H1 (cell line): Measurements from ENCODE around the gene AFAP1L2. TPM values are rescaled to one million over a fixed set of nuclear protein-coding genes. Genes with fewer than 3 reads are reported as not detected.

Source experiments
- CTCF ChIA-PET: fragments of 300-600 bp; sonication (Branson Sonifier 250); formaldehyde crosslinking; loops from one replicate; lab custom pipeline; 2021; ENCODE audit not compliant: partially characterized antibody; lab: Charles Lee
- POLR2A ChIA-PET: fragments of 300-600 bp; sonication (Branson Sonifier 250); formaldehyde crosslinking; loops from one replicate; lab custom pipeline; 2021; ENCODE audit warnings: inconsistent platforms; ENCODE audit not compliant: partially characterized antibody; lab: Charles Lee
- DNase-seq, 2 experiments: peaks; one replicate each; pipeline versions ENCODE4 v3.0.0 to v3.0.0-alpha.2; 2010 to 2022; ENCODE audit warnings: low spot score in 2 of 2, low read depth in 1 of 2, mixed read lengths in 1 of 2
- FAIRE-seq: peaks from 2 replicates; lab custom pipeline; 2011; peaks lifted over from hg19 to GRCh38; lab: Jason Lieb, UNC
- H2AFZ ChIP-seq: 2 replicates; pipeline ENCODE4 v1.8.1; 2012; ENCODE audit warnings: low read length, inconsistent platforms
- H2AK5ac ChIP-seq: 2 replicates; pipeline ENCODE4 v1.6.1; 2013; ENCODE audit warnings: low read depth, low read length
- H2BK120ac ChIP-seq: replicated peaks from 2 replicates; pipeline ENCODE3; 2013; ENCODE audit warnings: low read depth, low read length, inconsistent platforms
- H2BK12ac ChIP-seq: 2 replicates; pipeline ENCODE4 v1.6.1; 2013; ENCODE audit warnings: low read depth, low read length
- H2BK15ac ChIP-seq: 2 replicates; pipeline ENCODE4 v1.6.1; 2013; ENCODE audit warnings: low read length
- H2BK20ac ChIP-seq: 2 replicates; pipeline ENCODE4 v1.6.1; 2013; ENCODE audit warnings: low read length
- H2BK5ac ChIP-seq: 2 replicates; pipeline ENCODE4 v1.6.1; 2013; ENCODE audit warnings: low read depth, low read length
- H3K14ac ChIP-seq: 2 replicates; pipeline ENCODE4 v1.6.1; 2013; ENCODE audit warnings: inconsistent platforms; ENCODE audit not compliant: insufficient read length
- H3K18ac ChIP-seq: 2 replicates; pipeline ENCODE4 v1.6.1; 2013; ENCODE audit warnings: low read length; ENCODE audit errors: extremely low read depth
- H3K23ac ChIP-seq: 2 replicates; pipeline ENCODE4 v1.6.1; 2013; ENCODE audit warnings: inconsistent platforms; ENCODE audit not compliant: insufficient read length
- H3K23me2 ChIP-seq: 2 replicates; pipeline ENCODE4 v1.6.1; 2013; ENCODE audit warnings: low read depth, low read length
- H3K27ac ChIP-seq: 2 replicates; pipeline ENCODE4 v1.6.1; 2011; ENCODE audit warnings: low read depth, low read length, inconsistent platforms
- H3K27me3 ChIP-seq, 4 experiments: replicated peaks in 1 of 4; 1 replicate in 1 of 4; 2 replicates in 3 of 4; pipeline versions ENCODE4 v1.6.1 to v1.8.1; 2011 to 2013; ENCODE audit warnings: low read length in 3 of 4, mild to moderate bottlenecking in 3 of 4, inconsistent platforms in 2 of 4, mixed read lengths in 2 of 4, moderate library complexity in 1 of 4; ENCODE audit not compliant: control insufficient read depth in 3 of 4, insufficient read depth in 3 of 4; ENCODE audit errors: extremely low read depth in 1 of 4
- H3K36me3 ChIP-seq, 4 experiments: 2 replicates each; pipeline versions ENCODE4 v1.6.1 to v1.8.1; 2011 to 2013; ENCODE audit warnings: mild to moderate bottlenecking in 4 of 4, low read length in 3 of 4, moderate library complexity in 2 of 4, control low read depth in 1 of 4, inconsistent platforms in 1 of 4; ENCODE audit not compliant: insufficient read depth in 4 of 4, control insufficient read depth in 2 of 4
- H3K4ac ChIP-seq: replicated peaks from 2 replicates; pipeline ENCODE3; 2013; ENCODE audit warnings: low read length, low read depth, mixed read lengths, inconsistent platforms; ENCODE audit not compliant: insufficient read length
- H3K4me1 ChIP-seq, 4 experiments: replicated peaks in 1 of 4; 1 replicate in 1 of 4; 2 replicates in 3 of 4; pipeline versions ENCODE4 v1.6.1 to v1.8.1; 2011 to 2013; ENCODE audit warnings: low read length in 3 of 4, inconsistent platforms in 2 of 4, mixed read lengths in 1 of 4; ENCODE audit not compliant: insufficient read depth in 4 of 4, control insufficient read depth in 3 of 4
- H3K4me2 ChIP-seq, 2 experiments: 2 replicates each; pipeline versions ENCODE4 v1.6.1 to v1.8.1; 2011 to 2013; ENCODE audit warnings: low read depth in 2 of 2, low read length in 2 of 2, control low read depth in 1 of 2, inconsistent platforms in 1 of 2, mild to moderate bottlenecking in 1 of 2; ENCODE audit not compliant: insufficient read depth in 1 of 2
- H3K4me3 ChIP-seq, 4 experiments: fragments of 200-600, 300-600 bp in 1 of 4; sonication (generic), shearing (Covaris generic), sonication (Bioruptor Twin) in 1 of 4; 2 replicates each; pipeline versions ENCODE4 v1.5.1 to v1.8.1; 2011 to 2016; ENCODE audit warnings: low read length in 4 of 4, low read depth in 3 of 4, control low read depth in 2 of 4, inconsistent platforms in 2 of 4, mild to moderate bottlenecking in 2 of 4, mixed read lengths in 1 of 4, moderate library complexity in 1 of 4; ENCODE audit not compliant: insufficient read depth in 2 of 4; ENCODE audit errors: extremely low read depth in 1 of 4
- H3K56ac ChIP-seq: replicated peaks from 2 replicates; pipeline ENCODE3; 2013; ENCODE audit warnings: low read depth, mild to moderate bottlenecking, mixed read lengths, low read length, inconsistent platforms; ENCODE audit not compliant: insufficient read length
- H3K79me1 ChIP-seq: 2 replicates; pipeline ENCODE4 v1.6.1; 2013; ENCODE audit warnings: low read depth, low read length, control low read depth
- H3K79me2 ChIP-seq, 2 experiments: 2 replicates each; pipeline versions ENCODE4 v1.6.1 to v1.8.1; 2012 to 2013; ENCODE audit warnings: low read length in 2 of 2, mild to moderate bottlenecking in 2 of 2, inconsistent platforms in 1 of 2; ENCODE audit not compliant: insufficient read depth in 2 of 2, control insufficient read depth in 1 of 2
- H3K9ac ChIP-seq, 4 experiments: replicated peaks in 1 of 4; 1 replicate in 1 of 4; 2 replicates in 3 of 4; pipeline versions ENCODE4 v1.6.1 to v1.8.1; 2011 to 2013; ENCODE audit warnings: low read depth in 3 of 4, low read length in 3 of 4, control low read depth in 2 of 4, mild to moderate bottlenecking in 2 of 4, moderate library complexity in 2 of 4, inconsistent platforms in 1 of 4; ENCODE audit errors: extremely low read depth in 1 of 4
- H3K9me3 ChIP-seq, 2 experiments: 2 replicates each; pipeline versions ENCODE4 v1.6.1 to v1.8.1; 2012 to 2013; ENCODE audit warnings: mild to moderate bottlenecking in 2 of 2, moderate library complexity in 2 of 2, control low read depth in 1 of 2, inconsistent platforms in 1 of 2, low read depth in 1 of 2, low read length in 1 of 2, mixed read lengths in 1 of 2; ENCODE audit not compliant: insufficient read depth in 2 of 2
- H4K20me1 ChIP-seq, 2 experiments: replicated peaks in 1 of 2; 2 replicates each; pipeline versions ENCODE3 to v1.8.1; 2011 to 2013; ENCODE audit warnings: inconsistent platforms in 2 of 2, low read length in 2 of 2, mild to moderate bottlenecking in 1 of 2; ENCODE audit not compliant: insufficient read depth in 2 of 2, control insufficient read depth in 1 of 2
- H4K5ac ChIP-seq: 2 replicates; pipeline ENCODE4 v1.6.1; 2013; ENCODE audit warnings: low read length, low read depth, mixed read lengths, inconsistent platforms; ENCODE audit not compliant: insufficient read length
- H4K8ac ChIP-seq: 2 replicates; pipeline ENCODE4 v1.8.0; 2013; ENCODE audit warnings: mild to moderate bottlenecking, moderate library complexity, low read length, inconsistent platforms; ENCODE audit not compliant: insufficient read depth; ENCODE audit errors: extremely low read depth
- H4K91ac ChIP-seq: replicated peaks from 2 replicates; pipeline ENCODE3; 2013; ENCODE audit warnings: low read length, mixed read lengths, inconsistent platforms; ENCODE audit not compliant: insufficient read length
- CTCF ChIP-seq, 3 experiments: IDR thresholded peaks; 1 replicate in 2 of 3; 2 replicates in 1 of 3; pipeline versions ENCODE4 v1.5.1 to v1.6.1; 2011; ENCODE audit warnings: low read length in 3 of 3, mild to moderate bottlenecking in 3 of 3, inconsistent platforms in 2 of 3, low read depth in 1 of 3, moderate library complexity in 1 of 3; ENCODE audit not compliant: insufficient read depth in 1 of 3; ENCODE audit errors: control extremely low read depth in 1 of 3
- HDAC6 ChIP-seq: IDR thresholded peaks from one replicate; pipeline ENCODE4 v1.7.1; 2012; ENCODE audit warnings: low read depth, mild to moderate bottlenecking, inconsistent platforms, low read length, moderate library complexity
- KDM1A ChIP-seq: fragments of 200-600, 300-600 bp; sonication (generic); IDR thresholded peaks from 2 replicates; pipeline ENCODE4 v1.7.1; 2016; ENCODE audit warnings: mild to moderate bottlenecking, low read length, borderline replicate concordance
- NANOG ChIP-seq: IDR thresholded peaks from 2 replicates; pipeline ENCODE4 v1.6.1; 2011; ENCODE audit warnings: low read length, low read depth, mild to moderate bottlenecking, inconsistent platforms; ENCODE audit not compliant: insufficient read depth, poor library complexity, severe bottlenecking
- RAD21 ChIP-seq, 2 experiments: IDR thresholded peaks in 1 of 2; conservative IDR thresholded peaks in 1 of 2; 2 replicates each; pipeline ENCODE4 v1.6.1; 2011; ENCODE audit warnings: low read depth in 2 of 2, low read length in 2 of 2, improper control_type of control experiment in 1 of 2, inconsistent platforms in 1 of 2, mild to moderate bottlenecking in 1 of 2, moderate library complexity in 1 of 2
- RXRA ChIP-seq: IDR thresholded peaks from 2 replicates; pipeline ENCODE4 v1.6.1; 2011; ENCODE audit warnings: low read depth, mild to moderate bottlenecking, low read length, moderate library complexity; ENCODE audit not compliant: insufficient read depth
- SP4 ChIP-seq: IDR thresholded peaks from 2 replicates; pipeline ENCODE4 v1.6.1; 2012; ENCODE audit warnings: low read length, inconsistent platforms
- TAF1 ChIP-seq: IDR thresholded peaks from 2 replicates; pipeline ENCODE4 v1.6.1; 2011; ENCODE audit warnings: mild to moderate bottlenecking, low read depth, low read length
- TEAD4 ChIP-seq: IDR thresholded peaks from 2 replicates; pipeline ENCODE4 v1.6.1; 2012; ENCODE audit warnings: low read depth, low read length, inconsistent platforms, mixed read lengths
- ZNF274 ChIP-seq: IDR thresholded peaks from 2 replicates; pipeline ENCODE4 v1.7.0; 2012; ENCODE audit warnings: low read length, borderline replicate concordance; ENCODE audit errors: extremely low read depth
- WGBS, 2 experiments: shearing (Covaris generic) in 1 of 2; methylation state at CpG; one replicate each; pipeline versions ENCODE4 v1.1.6 to v1.1.7; 2013 to 2015; ENCODE audit warnings: low lambda C conversion rate in 2 of 2, mixed read lengths in 2 of 2, inconsistent platforms in 1 of 2, low coverage in 1 of 2, missing lambda C conversion rate in 1 of 2; ENCODE audit not compliant: insufficient replicate concordance in 2 of 2, insufficient coverage in 1 of 2, insufficient read length in 1 of 2; ENCODE audit errors: extremely low coverage in 1 of 2, missing lambda C conversion rate in 1 of 2; 5-methylcytosine and 5-hydroxymethylcytosine counted together
- polyA plus RNA-seq, 7 experiments: library from polyadenylated mRNA; depleted of rRNA in 3 of 7; stranded (reverse) in 5 of 7; unstranded in 2 of 7; fragments of >200 nt in 5 of 7; fragments of 200-250 nt in 2 of 7; gene quantifications; 1 replicate in 5 of 7; 2 replicates in 1 of 7; 4 replicates in 1 of 7; pipeline versions ENCODE4 v1.2.1 to v1.2.3, GENCODE V29; 2011 to 2013; ENCODE audit warnings: missing spikeins in 2 of 7, mixed read lengths in 2 of 7
- total RNA-seq: library from RNA; stranded (reverse); fragmentation: NEBNext Ultra II Directional; extraction: Animal tissue kit (Norgen Biotek cat#: 25700); gene quantifications from 2 replicates; pipeline ENCODE4 v1.2.1, GENCODE V29; 2021
- TF ChIP-seq, protein P1 (sequence below): IDR thresholded peaks from 2 replicates; pipeline ENCODE4 v1.6.1; 2012; ENCODE audit warnings: inconsistent platforms

The AFAP1L2 gene
- total and polyA plus RNA-seq, 2 of the 8 experiments (the other 6 are each of a cell fraction or from before 2014, with no cell fraction given): 3.9 to 6.4 TPM

DNA sequence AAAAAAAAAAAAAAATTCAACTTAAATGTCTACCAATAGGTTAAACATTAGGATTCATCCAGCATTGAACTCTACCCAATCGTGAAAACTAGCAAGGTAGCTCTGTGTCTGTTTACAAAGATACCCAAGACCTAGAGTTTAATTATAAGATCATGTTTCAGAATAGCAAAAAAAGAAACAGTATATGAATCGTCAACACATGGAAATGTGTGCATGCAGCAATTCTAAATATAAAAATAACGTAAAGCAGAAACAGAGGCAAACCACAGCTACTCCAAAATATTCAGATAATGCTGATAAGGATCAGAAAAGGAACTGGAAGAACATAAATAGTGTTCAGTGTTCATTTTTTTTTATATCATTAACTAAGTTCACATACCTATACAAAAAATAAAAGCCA, 68.7 kb downstream of the AFAP1L2 start:
- H3K4me1 ChIP-seq: peaks cover 6 to 11% (median 10%) of the 10 kb centered on the region in 4 experiments
- 90% methylated on average over 3 of the region's 3 CpGs; no CpG with 5 or more reads in 1 of the 2 experiments for WGBS, 2 experiments
- no peak overlapping the region for H2BK20ac ChIP-seq
- H3K9me3 ChIP-seq: no peaks in the 10 kb centered on the region
- no peak overlapping the region for H3K23ac ChIP-seq
- H3K4ac ChIP-seq: no peak overlapping the region
- no peak overlapping the region for H2AFZ ChIP-seq
- H2AK5ac ChIP-seq: no peak overlapping the region
- no peak overlapping the region for H4K5ac ChIP-seq
- no peak overlapping the region for H3K9ac ChIP-seq
- no peak overlapping the region for H3K27ac ChIP-seq
- H4K91ac ChIP-seq: no peak overlapping the region
- H3K79me2 ChIP-seq: no peaks in the 10 kb centered on the region
- no peak overlapping the region for H2BK15ac ChIP-seq
- H3K27me3 ChIP-seq: no peaks in the 10 kb centered on the region
- no peak overlapping the region for H3K14ac ChIP-seq
- H3K56ac ChIP-seq: no peak overlapping the region
- no peaks in the 10 kb centered on the region for H3K79me1 ChIP-seq
- no peak overlapping the region for H2BK120ac ChIP-seq
- FAIRE-seq (no peak), DNase-seq (no peak)
- no peaks in the 10 kb centered on the region for H3K23me2 ChIP-seq
- no peak overlapping the region for H4K8ac ChIP-seq
- CTCF ChIA-PET: interaction anchor here (0.6 to 3.0 kb wide), 5 partner anchors 31 to 136 kb away, joined by 3 to 12 read pairs (median 4); no protein-coding TSS in a partner anchor
- POLR2A ChIA-PET: no interaction called here
- no peaks in the 10 kb centered on the region for H4K20me1 ChIP-seq
- no peak overlapping the region for H3K4me3 ChIP-seq
- H3K36me3 ChIP-seq: no peaks in the 10 kb centered on the region
- H2BK5ac ChIP-seq: no peak overlapping the region
- H2BK12ac ChIP-seq: no peak overlapping the region
- no peak overlapping the region for H3K4me2 ChIP-seq
- no peak overlapping the region for H3K18ac ChIP-seq
- TF ChIP-seq TAF1: no peak
- no peak for TF ChIP-seq HDAC6
- TF ChIP-seq, protein P1, sequence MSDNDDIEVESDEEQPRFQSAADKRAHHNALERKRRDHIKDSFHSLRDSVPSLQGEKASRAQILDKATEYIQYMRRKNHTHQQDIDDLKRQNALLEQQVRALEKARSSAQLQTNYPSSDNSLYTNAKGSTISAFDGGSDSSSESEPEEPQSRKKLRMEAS: no peak
- TF ChIP-seq SP4: no peak
- no peak for TF ChIP-seq CTCF (IDR thresholded peaks at IDR 0.05; ENCODE audit: control extremely low read depth in 1 of 3, insufficient read depth in 1 of 3, low read depth in 1 of 3, low read length in 3 of 3)
- TF ChIP-seq KDM1A: no peak
- no peak for TF ChIP-seq RXRA
- no peak for TF ChIP-seq RAD21 (IDR thresholded peaks at IDR 0.05 in 1 of 2, conservative IDR thresholded peaks at IDR 0.05 in 1 of 2; ENCODE audit: low read depth in 2 of 2, low read length in 2 of 2)
- no peak for TF ChIP-seq ZNF274
- TF ChIP-seq TEAD4: no peak
- TF ChIP-seq NANOG: no peak
